ENCODE data around the gene LRIT2.

Gene LRIT2

GRCh38 chr10:84211566-84211965, 13.8 kb downstream of the LRIT2 start:
- DNase-seq (ENCODE audit: low read depth): no peak
- no peak overlapping the region for H3K4me3 ChIP-seq (ENCODE audit: control insufficient read depth, low read depth, low read length)
- TF ChIP-seq, protein P1, sequence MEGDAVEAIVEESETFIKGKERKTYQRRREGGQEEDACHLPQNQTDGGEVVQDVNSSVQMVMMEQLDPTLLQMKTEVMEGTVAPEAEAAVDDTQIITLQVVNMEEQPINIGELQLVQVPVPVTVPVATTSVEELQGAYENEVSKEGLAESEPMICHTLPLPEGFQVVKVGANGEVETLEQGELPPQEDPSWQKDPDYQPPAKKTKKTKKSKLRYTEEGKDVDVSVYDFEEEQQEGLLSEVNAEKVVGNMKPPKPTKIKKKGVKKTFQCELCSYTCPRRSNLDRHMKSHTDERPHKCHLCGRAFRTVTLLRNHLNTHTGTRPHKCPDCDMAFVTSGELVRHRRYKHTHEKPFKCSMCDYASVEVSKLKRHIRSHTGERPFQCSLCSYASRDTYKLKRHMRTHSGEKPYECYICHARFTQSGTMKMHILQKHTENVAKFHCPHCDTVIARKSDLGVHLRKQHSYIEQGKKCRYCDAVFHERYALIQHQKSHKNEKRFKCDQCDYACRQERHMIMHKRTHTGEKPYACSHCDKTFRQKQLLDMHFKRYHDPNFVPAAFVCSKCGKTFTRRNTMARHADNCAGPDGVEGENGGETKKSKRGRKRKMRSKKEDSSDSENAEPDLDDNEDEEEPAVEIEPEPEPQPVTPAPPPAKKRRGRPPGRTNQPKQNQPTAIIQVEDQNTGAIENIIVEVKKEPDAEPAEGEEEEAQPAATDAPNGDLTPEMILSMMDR (conservative IDR thresholded peaks at IDR 0.05; ENCODE audit: control insufficient read depth, insufficient read depth, low read depth, low read length): no peak

DNA sequence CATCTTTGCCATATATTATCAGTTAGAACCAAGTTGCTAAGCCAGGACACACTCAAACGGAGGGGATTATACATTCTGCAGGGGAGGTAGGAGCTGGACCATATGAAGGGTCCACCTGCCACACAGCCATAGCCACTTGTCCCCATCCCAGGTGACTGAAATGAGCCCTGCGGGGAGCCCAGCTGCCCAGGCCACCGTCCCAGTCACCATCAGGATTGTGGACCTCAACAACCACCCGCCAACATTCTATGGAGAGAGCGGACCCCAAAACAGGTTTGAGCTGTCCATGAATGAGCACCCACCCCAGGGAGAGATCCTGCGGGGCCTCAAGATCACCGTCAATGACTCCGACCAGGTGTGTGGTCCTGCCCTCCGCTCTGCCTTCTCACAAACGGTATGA, 17.3 kb downstream of the LRIT2 start:
- TF ChIP-seq, protein P1 (conservative IDR thresholded peaks at IDR 0.05; ENCODE audit: control insufficient read depth, insufficient read depth, low read depth, low read length): no peak
- no peak for DNase-seq (ENCODE audit: low read depth)
- H3K4me3 ChIP-seq (ENCODE audit: control insufficient read depth, low read depth, low read length): no peak overlapping the region

GRCh38 chr10:84205853-84206525, 19.4 kb downstream of the LRIT2 start:
- TF ChIP-seq, protein P1 (conservative IDR thresholded peaks at IDR 0.05; ENCODE audit: control insufficient read depth, insufficient read depth, low read depth, low read length): no peak
- DNase-seq (ENCODE audit: low read depth): no peak
- no peak overlapping the region for H3K4me3 ChIP-seq (ENCODE audit: control insufficient read depth, low read depth, low read length)

- H3K4me3 ChIP-seq (ENCODE audit: control insufficient read depth, low read depth, low read length): no peak overlapping the region
- peak; percentile 49 for DNase-seq (ENCODE audit: low read depth)
- TF ChIP-seq, protein P1 (conservative IDR thresholded peaks at IDR 0.05; ENCODE audit: control insufficient read depth, insufficient read depth, low read depth, low read length): peak; percentile 82
Observed at GRCh38 chr10:84205049-84205852, 20.1 kb downstream of the LRIT2 start.

DNA sequence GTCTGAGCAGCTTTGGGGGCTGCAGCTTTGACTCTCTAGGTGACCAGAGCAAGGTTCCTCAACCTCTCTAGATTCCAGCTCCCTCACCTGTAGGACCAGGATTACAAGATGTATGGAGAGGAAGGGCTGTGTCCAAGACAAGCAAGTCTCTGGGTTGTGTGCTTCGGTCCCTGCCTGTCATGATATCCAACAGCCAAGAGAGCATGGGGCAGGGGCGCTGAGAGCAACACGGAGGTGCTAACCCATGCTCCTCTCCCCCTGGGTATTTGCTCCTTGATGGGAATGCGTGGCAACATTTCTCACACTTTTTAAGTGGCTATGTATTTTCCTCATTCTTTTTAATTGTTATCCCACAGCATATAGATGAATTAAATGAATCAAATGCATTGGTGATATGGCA, 20.7 kb downstream of the LRIT2 start:
- H3K4me3 ChIP-seq (ENCODE audit: control insufficient read depth, low read depth, low read length): no peak overlapping the region
- DNase-seq (ENCODE audit: low read depth): no peak
- TF ChIP-seq, protein P1 (conservative IDR thresholded peaks at IDR 0.05; ENCODE audit: control insufficient read depth, insufficient read depth, low read depth, low read length): no peak

DNA sequence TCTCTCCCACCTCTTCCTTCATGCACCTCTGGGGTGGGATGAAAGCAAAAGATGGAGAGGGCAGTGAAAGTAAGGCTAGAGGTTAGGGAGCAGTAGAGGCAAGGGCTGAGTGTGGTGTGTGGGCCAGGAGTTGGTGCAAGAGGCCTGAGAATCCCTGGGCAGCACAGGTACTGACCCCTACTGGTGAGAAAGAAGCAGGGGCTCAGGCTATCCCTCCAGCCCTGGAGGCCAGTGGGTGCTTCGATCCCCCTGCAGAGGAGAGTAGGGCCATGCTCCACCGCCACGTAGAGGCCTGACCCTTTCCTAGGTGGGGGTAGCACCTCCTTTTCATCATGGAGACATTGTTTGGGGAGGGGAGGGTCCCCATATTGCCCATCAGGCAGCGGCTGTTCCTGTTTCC, 21.2 kb downstream of the LRIT2 start:
- TF ChIP-seq, protein P1 (conservative IDR thresholded peaks at IDR 0.05; ENCODE audit: control insufficient read depth, insufficient read depth, low read depth, low read length): peak; percentile 36
- DNase-seq (ENCODE audit: low read depth): no peak
- no peak overlapping the region for H3K4me3 ChIP-seq (ENCODE audit: control insufficient read depth, low read depth, low read length)

Data from fibroblast of mammary gland (primary cell).